ENCODE results near the gene LGR6.

LGR6 gene

DNA sequence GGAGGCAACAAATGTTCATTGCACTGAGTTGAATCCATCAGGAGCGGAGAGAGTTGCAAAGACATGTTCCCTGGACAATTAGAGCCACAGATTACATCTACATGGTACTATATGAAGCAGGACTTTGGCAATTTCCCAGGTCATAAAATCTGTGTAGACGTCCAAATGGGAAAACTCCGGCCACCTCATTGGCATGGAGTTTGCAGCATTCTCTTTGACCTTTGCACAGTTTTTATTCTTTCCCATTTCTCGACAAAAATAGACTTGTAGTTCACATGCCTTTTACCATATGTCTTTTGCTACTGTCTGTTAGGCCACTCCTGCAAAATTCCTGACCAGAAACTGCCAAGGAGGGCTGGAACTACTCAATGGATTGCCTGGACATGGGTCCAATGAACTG lies 100.0 kb downstream of the LGR6 start:
- H3K4me3 ChIP-seq (ENCODE audit: low read depth, low read length), result no peak overlapping the region
- TF ChIP-seq, protein P1, sequence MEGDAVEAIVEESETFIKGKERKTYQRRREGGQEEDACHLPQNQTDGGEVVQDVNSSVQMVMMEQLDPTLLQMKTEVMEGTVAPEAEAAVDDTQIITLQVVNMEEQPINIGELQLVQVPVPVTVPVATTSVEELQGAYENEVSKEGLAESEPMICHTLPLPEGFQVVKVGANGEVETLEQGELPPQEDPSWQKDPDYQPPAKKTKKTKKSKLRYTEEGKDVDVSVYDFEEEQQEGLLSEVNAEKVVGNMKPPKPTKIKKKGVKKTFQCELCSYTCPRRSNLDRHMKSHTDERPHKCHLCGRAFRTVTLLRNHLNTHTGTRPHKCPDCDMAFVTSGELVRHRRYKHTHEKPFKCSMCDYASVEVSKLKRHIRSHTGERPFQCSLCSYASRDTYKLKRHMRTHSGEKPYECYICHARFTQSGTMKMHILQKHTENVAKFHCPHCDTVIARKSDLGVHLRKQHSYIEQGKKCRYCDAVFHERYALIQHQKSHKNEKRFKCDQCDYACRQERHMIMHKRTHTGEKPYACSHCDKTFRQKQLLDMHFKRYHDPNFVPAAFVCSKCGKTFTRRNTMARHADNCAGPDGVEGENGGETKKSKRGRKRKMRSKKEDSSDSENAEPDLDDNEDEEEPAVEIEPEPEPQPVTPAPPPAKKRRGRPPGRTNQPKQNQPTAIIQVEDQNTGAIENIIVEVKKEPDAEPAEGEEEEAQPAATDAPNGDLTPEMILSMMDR (IDR thresholded peaks at IDR 0.05; ENCODE audit: low read depth, low read length), result no peak

DNA sequence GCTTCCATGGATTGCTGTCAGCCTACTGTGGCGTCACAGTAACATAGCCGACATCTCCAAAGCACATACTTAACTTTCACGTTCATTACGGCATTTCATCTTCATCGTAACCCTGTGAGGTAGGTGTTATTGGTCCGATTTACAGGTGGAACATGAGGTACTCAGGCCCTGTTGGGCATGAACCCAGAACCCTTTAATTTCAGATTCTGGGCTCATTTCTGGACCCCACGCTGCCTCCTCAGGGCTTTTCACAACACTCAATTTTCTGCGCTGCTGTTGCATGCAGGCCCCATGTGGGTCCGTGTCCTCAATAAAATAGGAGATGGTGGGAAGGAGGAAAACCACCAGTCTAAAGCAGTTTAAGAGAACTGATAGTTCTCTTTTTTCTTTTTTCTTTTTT lies 108.6 kb downstream of the LGR6 start:
- TF ChIP-seq, protein P1 (IDR thresholded peaks at IDR 0.05; ENCODE audit: low read depth, low read length), result no peak
- no peak overlapping the region for H3K4me3 ChIP-seq (ENCODE audit: low read depth, low read length)

DNA sequence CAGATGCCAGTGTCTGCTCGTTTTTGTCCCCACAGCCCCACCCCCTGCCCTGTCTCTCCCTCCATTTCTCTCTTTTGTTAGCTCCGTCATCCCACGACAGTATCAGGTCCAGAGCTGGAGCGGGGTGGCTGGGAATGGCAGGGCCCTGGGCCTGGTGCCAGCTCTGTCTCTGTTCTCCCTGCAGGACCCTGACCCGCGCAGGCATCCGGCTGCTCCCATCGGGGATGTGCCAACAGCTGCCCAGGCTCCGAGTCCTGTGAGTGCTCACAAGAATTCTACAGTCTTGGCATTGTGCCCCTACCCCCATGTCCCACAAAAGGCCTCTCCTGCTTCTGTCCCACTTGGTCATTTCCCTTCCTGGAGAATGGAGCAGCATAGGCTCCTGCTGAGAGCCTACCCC lies 110.8 kb downstream of the LGR6 start:
- TF ChIP-seq, protein P1 (IDR thresholded peaks at IDR 0.05; ENCODE audit: low read depth, low read length), result no peak
- H3K4me3 ChIP-seq (ENCODE audit: low read depth, low read length), result no peak overlapping the region

DNA sequence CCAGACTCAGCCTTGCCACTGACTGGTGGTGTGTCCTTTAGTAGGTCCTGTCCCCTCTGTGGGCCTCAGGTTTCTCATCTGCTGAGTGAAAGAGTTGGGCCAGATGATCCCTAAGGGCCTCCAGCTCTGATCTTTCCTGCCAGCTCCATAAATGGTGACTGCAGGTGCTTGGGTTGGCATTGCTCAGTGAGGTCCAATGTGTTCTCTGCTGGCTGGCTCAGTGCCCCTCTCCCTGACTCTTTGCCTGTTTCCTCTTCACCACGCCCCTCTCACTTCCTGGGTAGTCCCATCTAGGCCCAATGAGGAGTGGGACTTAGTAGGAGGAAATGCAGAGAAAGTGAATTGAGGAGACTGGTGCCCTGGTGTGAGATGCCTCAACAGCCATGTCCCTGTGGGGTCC lies 111.6 kb downstream of the LGR6 start:
- TF ChIP-seq, protein P1 (IDR thresholded peaks at IDR 0.05; ENCODE audit: low read depth, low read length), result no peak

DNA sequence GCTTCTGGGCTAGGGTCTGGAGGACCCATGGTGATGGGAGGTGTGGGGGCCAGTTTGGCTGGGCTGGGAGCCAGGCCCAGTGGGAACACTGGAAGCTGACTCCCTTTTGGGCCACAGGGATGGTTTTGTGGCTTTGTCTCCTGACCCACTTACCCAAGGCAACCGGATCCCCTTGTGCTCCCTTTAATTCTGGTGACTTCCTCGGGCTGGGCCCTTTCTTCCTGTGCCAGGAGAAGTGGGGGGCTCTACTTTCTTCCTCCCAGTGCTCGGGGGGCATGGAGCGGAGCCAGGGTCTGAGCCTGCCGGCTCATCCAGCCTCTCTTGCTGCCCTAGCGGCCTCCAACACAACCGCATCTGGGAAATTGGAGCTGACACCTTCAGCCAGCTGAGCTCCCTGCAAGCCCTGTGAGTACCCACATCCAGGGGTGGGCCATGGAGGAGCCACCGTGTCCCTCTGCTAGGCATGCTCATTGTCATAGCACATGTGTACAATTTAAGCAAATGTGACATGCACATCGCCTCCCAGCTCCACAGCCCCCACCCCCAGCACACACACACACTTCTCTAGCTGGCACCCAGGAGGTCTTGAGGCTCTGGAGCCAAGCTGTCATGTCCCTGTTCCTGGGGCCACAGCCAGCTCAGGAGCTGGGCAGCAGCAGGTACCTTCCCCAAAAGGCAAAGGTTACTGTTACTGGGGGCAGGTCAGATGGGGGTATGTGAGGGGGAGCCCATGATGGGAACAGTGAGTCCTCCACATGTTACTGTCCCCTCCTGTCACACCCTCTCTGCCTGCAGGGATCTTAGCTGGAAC lies 113.1 kb downstream of the LGR6 start:
- H3K4me3 ChIP-seq (ENCODE audit: low read depth, low read length), result no peak overlapping the region
- TF ChIP-seq, protein P1 (IDR thresholded peaks at IDR 0.05; ENCODE audit: low read depth, low read length), result no peak

More for the DNA sequence above, 111.6 kb downstream of the LGR6 start:
- H3K4me3 ChIP-seq (ENCODE audit: low read depth, low read length), result no peak overlapping the region

DNA sequence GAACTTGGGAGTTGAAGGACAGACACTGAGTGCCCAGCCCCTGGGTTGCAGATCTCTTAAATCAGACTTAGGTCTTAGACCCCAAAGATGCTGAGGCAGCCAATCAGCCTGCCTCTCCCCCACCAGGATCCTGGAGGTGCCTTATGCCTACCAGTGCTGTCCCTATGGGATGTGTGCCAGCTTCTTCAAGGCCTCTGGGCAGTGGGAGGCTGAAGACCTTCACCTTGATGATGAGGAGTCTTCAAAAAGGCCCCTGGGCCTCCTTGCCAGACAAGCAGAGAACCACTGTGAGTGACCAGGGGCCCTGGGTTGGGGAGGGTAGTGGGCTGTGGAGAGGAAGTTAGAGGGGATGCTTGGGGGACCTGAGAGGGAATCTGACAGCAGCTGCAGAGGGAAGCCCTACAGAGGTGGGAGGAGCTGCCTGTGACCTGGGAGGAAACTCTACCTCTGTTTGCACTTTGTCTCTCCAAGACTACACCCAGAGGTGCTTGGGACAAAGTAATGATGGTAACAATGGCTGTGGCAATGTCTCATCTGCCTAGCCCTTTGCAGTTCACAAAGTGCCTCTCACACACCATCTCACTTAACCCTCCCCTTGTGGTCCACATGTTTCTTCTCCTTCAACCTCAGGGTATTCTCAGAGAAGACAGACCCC lies 116.6 kb downstream of the LGR6 start:
- H3K4me3 ChIP-seq (ENCODE audit: low read depth, low read length), result no peak overlapping the region
- TF ChIP-seq, protein P1 (IDR thresholded peaks at IDR 0.05; ENCODE audit: low read depth, low read length), result no peak

DNA sequence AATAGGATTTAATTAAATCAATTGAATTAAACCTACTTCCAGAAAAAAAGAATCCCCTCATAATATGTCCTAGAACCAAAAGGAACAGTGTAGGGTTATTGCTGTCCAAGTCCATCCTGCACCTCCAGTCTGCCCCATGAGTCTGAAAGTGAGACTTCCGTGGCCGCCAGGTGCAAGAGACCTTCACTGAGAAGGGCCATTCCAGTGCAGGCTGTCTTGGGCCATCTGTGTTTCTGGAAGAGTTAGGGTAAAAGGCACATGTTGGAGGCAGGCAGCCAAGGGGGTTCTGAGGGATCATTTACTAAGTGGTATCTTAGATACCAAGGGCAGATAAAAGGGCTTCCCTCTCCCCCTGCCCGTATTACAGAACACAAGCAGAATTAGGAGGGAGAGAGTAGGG lies 117.1 kb downstream of the LGR6 start:
- TF ChIP-seq, protein P1 (IDR thresholded peaks at IDR 0.05; ENCODE audit: low read depth, low read length), result no peak
- H3K4me3 ChIP-seq (ENCODE audit: low read depth, low read length), result no peak overlapping the region

Measured in WI38 (cell line).